NCI-H226 (cell line): ENCODE results near the gene LANCL3.
"Not testable (repeated sequence)": the region's sequence is repeated elsewhere in the genome, so short reads cannot be mapped to it uniquely, and the experiment has no call there.

Experiments
- DNase-seq: peaks from one replicate; pipeline ENCODE4 v3.0.0-alpha.2; 2015

Gene LANCL3

GRCh38 chrX:37571426-37572107 lies at the start of gene LANCL3:
Gene LANCL3 (plus strand): TSS chrX:37571661. CDS start chrX:37571871, 210 bp downstream.
- not testable (repeated sequence) for DNase-seq

GRCh38 chrX:37523673-37524072 lies 47.8 kb upstream of the LANCL3 start:
- DNase-seq = not testable (repeated sequence)

- DNase-seq = no peak
Measured at GRCh38 chrX:37541991-37542390, 29.5 kb upstream of the LANCL3 start.

GRCh38 chrX:37542791-37543190 lies 28.7 kb upstream of the LANCL3 start:
- DNase-seq = no peak

GRCh38 chrX:37543324-37543723 lies 28.1 kb upstream of the LANCL3 start:
- DNase-seq = no peak

- DNase-seq = not testable (repeated sequence)
Measured at GRCh38 chrX:37544531-37544930, 26.9 kb upstream of the LANCL3 start.

GRCh38 chrX:37545066-37545465 lies 26.4 kb upstream of the LANCL3 start:
- no peak for DNase-seq

- not testable (repeated sequence) for DNase-seq
Measured at GRCh38 chrX:37549619-37550018, 21.8 kb upstream of the LANCL3 start.

- DNase-seq = no peak
Measured at GRCh38 chrX:37553476-37553875, 18.0 kb upstream of the LANCL3 start.

- not testable (repeated sequence) for DNase-seq
Measured at GRCh38 chrX:37565254-37565653, 6.2 kb upstream of the LANCL3 start.

- not testable (repeated sequence) for DNase-seq
Measured at GRCh38 chrX:37570349-37570748, 1.1 kb upstream of the LANCL3 start.

GRCh38 chrX:37572108-37572587 lies 687 bp downstream of the LANCL3 start:
- not testable (repeated sequence) for DNase-seq

GRCh38 chrX:37573121-37573520 lies 1.7 kb downstream of the LANCL3 start:
- not testable (repeated sequence) for DNase-seq

GRCh38 chrX:37578045-37578444 lies 6.6 kb downstream of the LANCL3 start:
- DNase-seq = no peak

GRCh38 chrX:37580080-37580479 lies 8.6 kb downstream of the LANCL3 start:
- DNase-seq = no peak

- DNase-seq = not testable (repeated sequence)
Measured at GRCh38 chrX:37587337-37587736, 15.9 kb downstream of the LANCL3 start.

- DNase-seq = no peak
Measured at GRCh38 chrX:37590047-37590446, 18.6 kb downstream of the LANCL3 start.

GRCh38 chrX:37594755-37595382 lies 23.4 kb downstream of the LANCL3 start:
- no peak for DNase-seq

GRCh38 chrX:37599729-37600128 lies 28.3 kb downstream of the LANCL3 start:
- DNase-seq = no peak

- peak; percentile 12 for DNase-seq
Measured at GRCh38 chrX:37603938-37604409, 32.5 kb downstream of the LANCL3 start.

- peak; percentile 1 for DNase-seq
Measured at GRCh38 chrX:37607243-37607642, 35.8 kb downstream of the LANCL3 start.

GRCh38 chrX:37608156-37608555 lies 36.7 kb downstream of the LANCL3 start:
- no peak for DNase-seq

GRCh38 chrX:37609727-37610126 lies 38.3 kb downstream of the LANCL3 start:
- DNase-seq = no peak

GRCh38 chrX:37613933-37614332 lies 42.5 kb downstream of the LANCL3 start:
- DNase-seq = no peak
